SIG-M5 treated with dmso at 0.1 percent for 504 hours (cell line): ENCODE results near the gene ASAP3.
"Not testable (repeated sequence)": the region's sequence is repeated elsewhere in the genome, so short reads cannot be mapped to it uniquely, and the experiment has no call there.

Source experiments
- DNase-seq: peaks from one replicate; lab custom pipeline; 2025; ENCODE audit not compliant: unreplicated experiment; lab: John Stamatoyannopoulos, UW

Gene ASAP3

GRCh38 chr1:23399229-23399628, 84.8 kb downstream of the ASAP3 start:
- DNase-seq = no peak

DNA sequence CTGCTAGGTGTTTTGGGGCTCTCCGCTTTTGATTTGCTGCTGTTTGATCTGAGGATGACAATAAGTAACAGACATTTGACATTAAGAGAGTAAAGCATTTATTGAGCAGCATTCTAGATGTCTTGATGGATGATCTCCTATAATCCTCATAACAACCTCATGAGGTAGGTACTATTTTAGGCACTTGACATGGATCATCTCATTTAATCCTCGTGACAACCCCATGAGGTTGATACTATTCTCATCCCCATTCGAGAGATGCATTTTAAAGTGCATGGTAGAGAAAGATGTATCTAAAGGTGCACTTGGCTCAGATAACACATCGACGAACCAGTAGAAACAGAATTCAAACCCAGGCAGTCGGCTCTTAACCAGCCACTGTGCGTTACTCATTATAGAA, 86.1 kb downstream of the ASAP3 start:
- DNase-seq = no peak

DNA sequence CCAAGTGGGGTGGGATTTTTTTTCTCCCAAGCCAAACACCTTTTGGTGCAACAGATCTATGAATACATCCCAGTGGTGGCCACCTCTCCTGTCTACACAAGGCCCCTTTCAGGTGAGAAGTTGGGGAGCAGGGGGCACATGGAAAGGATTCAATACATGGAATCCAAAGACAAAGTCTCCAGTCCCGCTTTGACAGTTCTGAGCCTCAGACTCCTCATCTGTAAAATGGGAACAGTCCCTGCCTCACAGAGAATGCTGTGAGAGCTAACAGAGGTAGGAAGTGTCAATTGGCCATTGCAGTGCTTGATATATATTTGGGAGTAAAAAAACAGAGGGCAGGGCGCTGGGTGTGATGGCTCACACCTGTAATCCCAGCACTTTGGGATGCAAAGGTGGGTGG, 87.6 kb downstream of the ASAP3 start:
- no peak for DNase-seq

DNA sequence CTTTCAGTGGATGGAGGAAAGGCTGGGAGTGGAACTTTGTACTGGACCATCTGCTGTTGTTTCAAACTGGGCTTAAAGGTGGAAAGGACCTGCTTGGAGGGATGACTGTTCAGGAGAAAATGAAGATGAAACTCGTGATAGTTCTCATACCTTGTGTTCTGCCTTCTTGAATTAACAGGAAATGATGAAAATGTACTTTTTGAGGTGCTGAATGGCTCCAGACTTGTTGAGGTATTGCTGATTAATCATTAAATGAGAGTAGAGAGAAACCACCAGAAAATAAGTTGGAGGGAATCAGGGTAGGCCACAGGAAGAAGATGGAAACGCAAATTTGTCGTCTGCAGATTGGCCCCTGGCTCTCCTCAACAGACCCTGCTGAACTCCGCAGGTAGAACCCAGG, 88.1 kb downstream of the ASAP3 start:
- DNase-seq = no peak

- no peak for DNase-seq
Observed at GRCh38 chr1:23395154-23395724, 88.7 kb downstream of the ASAP3 start.

- no peak for DNase-seq
Observed at GRCh38 chr1:23394684-23395083, 89.3 kb downstream of the ASAP3 start.

DNA sequence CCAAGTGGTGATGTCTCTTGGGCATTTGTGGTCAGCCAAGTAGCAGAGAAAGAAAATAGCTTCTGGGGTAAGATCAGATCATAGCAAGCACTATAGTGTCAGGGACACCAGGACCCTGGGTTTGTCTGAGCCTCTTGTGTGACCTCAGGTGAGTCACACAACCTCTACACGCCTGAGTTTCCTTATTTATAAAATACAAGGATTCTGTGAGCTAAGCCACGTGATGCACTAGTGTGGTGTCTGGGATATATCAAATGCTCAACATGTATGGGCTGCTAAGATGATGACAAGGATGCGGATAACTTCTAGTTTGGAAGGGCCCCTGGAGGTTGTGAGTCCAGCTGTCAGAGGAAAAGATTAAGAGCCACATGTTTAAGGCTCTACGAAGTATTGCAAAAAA, 89.8 kb downstream of the ASAP3 start:
- no peak for DNase-seq

DNA sequence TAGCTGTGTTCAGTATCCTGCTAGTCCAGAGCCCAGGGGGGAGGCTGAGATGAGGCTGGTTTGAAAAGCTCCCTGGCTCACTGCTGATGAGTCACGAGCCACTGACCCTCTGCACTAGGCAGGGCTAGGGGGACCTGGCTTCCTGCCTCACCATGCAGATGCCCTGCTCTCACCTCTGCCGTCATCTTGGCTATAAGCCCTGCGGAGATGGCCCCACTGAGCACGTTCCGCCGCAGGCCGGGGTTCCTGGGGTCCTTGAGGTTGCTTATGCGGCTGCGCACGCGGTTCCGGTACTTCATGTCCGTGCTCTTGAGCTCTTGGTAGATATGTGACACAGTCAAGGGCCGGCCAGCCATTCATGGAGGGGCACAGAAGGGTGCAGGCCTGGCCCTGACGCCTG, 90.3 kb downstream of the ASAP3 start:
- no peak for DNase-seq

DNA sequence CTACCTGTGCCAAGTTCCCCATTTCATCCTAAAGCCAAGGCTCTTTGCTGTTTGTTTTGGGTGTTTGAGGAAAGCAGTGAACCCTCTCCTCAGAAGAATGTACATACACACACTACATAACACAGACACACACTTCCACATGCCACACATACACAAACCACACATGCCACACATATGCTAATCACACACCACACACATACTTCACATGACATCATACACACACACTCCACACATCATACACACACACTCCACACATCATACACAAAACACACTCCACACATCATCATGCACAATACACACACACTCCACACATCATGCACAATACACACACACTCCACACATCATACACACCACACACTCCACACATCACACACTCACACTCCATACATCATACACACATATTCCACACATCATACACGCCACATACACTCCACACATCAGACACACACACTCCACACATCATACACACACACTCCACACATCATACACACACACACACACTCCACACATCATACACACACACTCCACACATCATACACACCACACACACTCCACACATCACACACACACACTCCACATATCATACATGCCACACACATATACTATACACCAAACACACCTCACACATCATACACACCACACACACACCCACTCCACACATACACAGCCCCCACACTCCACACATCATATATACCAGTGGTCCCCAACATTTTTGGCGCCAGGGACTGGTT, 91.7 kb downstream of the ASAP3 start:
- no peak for DNase-seq

DNA sequence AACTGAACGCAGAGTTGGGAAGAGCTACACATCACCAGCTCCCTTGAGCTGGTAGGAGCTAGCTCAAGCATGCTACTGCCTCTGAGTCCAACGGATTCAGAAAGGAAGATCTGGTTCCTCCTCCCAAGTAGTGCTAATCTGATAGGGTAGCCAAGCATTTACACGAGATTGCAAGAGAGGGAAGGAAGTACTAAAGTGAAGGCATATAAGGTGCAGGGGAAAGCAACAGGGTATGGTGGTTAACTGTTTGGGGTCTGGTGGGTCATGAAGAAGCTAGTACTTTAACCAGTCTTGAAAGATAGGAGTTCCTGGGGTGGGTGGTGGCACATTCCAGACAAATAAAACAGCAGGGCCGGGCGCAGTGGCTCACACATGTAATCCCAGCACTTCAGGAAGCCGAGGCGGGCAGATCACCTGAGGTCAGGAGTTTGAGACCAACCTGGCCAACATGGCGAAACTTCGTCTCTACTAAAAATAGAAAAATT, 94.1 kb downstream of the ASAP3 start:
- peak; percentile 12 for DNase-seq

- no peak for DNase-seq
Observed at GRCh38 chr1:23387494-23387893, 96.5 kb downstream of the ASAP3 start.

GRCh38 chr1:23385119-23385621, 98.8 kb downstream of the ASAP3 start:
- DNase-seq = no peak

GRCh38 chr1:23384312-23385058, 99.5 kb downstream of the ASAP3 start:
- no peak for DNase-seq

GRCh38 chr1:23383577-23384311, 100.2 kb downstream of the ASAP3 start:
- DNase-seq = no peak

DNA sequence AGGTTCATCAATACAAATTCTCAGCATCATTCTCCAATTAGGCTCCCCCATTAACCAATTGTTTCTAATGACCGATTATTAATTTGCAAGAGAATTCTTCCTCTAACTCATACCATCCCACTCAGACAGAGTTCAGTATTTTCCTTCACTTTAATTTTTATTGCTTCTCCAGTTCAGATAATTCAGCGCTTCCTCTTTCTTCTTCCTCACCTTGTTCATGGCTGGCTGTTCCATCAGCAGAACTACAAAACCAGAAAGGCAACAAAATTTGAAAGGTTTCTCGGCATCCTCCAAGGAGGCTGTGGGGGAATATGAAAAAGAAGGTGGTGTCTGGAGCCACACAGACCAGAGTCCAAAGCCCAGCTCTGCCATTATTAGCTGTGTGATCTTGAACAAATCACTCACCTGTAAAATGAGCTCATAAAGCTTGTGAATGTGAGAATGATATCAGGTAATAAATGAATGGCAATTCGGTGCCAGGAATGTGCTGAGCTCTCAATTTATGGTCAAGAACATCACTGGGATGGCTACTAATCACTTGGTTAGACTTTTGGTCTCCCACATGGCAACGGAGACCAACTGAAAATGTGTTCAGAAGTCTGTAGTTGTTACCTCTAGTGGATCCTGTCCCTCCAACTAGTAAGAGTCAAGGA, 102.6 kb downstream of the ASAP3 start:
- DNase-seq = no peak

DNA sequence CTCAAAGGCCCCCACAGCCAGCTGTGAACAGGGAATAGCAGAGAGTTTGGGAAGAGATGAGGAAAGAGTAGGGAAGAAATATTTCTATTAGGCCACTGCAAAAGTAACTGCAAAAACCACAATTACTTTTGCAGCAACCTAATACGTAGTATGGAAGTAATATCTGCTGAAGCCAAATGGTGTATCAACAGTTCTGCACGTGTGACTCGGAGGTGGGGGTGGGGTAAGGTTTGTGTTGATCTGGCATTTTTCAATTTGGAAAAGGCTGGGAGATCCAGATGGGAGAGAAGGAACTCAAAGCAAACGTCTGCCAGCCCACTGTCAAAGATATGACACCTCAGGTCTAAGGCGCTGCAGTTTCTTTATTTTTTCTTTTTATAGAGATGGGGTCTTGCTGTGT, 103.3 kb downstream of the ASAP3 start:
- no peak for DNase-seq

DNA sequence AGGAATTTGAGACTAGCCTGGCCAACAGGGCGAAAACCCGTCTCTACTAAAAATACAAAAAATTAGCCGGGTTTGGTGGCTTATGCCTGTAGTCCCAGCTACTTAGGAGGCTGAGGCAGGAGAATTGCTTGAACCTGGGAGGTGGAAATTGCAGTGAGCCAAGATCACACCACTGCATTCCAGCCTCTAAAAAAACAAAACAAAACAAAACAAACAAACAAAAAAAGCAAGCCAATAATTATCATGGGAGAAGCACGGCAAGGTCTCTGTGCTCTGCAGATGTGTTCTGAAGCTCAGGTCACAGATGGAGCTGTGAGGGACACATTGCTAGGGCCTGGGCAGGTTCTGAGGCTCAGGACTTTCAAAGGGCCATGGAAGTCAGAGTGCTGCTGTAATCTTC, 103.7 kb downstream of the ASAP3 start:
- DNase-seq = not testable (repeated sequence)
